Measurements from ENCODE around the gene NHERF1.

GRCh38 chr17:74797824-74798223, 49.4 kb downstream of the NHERF1 start:
- TF ChIP-seq EP300 (IDR thresholded peaks at IDR 0.05; ENCODE audit: borderline replicate concordance), result no peak
- TF ChIP-seq FOXM1 (IDR thresholded peaks at IDR 0.05; ENCODE audit: borderline replicate concordance, low read depth), result no peak
- no peak for TF ChIP-seq USF1 (IDR thresholded peaks at IDR 0.05)
- no peak for TF ChIP-seq TAF1 (IDR thresholded peaks at IDR 0.05; ENCODE audit: low read depth)
- no peak for TF ChIP-seq RAD21 (IDR thresholded peaks at IDR 0.05; ENCODE audit: low read depth)
- no peak for TF ChIP-seq CEBPB (IDR thresholded peaks at IDR 0.05)
- TF ChIP-seq YY1 (IDR thresholded peaks at IDR 0.05; ENCODE audit: low read depth), result no peak
